NCI-H82 (cell line): ENCODE data around the gene SOST.
"Not testable (repeated sequence)": the region's sequence is repeated elsewhere in the genome, so short reads cannot be mapped to it uniquely, and the experiment has no call there.

Experiments
- DNase-seq: peaks from one replicate; lab custom pipeline; 2025; lab: John Stamatoyannopoulos, UW

Gene SOST

DNA sequence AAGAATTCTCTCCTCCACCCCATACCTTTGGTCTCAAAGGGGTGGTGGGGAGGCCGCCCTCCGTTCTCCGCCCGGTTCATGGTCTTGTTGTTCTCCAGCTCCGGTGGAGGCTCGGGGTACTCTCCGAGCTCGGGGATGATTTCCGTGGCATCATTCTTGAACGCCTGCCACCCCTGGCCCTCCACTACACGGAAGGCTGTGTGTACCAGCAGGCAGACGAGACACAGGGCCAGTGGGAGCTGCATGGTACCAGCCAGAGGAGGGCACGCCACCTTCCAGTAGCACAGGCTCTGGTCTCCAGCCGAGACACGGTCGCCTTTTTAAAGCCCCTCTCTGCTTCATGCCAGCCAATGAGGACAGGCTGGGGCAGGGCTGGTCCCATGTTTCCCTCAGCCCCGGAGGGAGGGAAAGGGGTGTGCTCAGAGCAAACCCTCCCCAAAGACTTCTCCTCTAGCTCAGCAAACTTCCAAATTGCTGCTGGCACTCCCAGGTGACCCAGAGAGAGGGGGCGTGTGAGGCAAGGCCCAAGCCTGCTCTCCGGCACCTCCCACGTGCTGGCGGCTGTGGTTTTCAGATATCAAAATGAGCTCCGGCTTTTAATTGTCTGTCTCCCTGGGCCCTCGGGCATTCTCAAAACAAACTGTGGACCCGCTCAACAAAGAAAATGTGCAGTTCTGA, at the start of gene SOST:
SOST (minus strand) TSS at position 295 of the 678 bp plus-strand sequence; CDS start at position 245, 50 bp downstream.
- no peak for DNase-seq

DNA sequence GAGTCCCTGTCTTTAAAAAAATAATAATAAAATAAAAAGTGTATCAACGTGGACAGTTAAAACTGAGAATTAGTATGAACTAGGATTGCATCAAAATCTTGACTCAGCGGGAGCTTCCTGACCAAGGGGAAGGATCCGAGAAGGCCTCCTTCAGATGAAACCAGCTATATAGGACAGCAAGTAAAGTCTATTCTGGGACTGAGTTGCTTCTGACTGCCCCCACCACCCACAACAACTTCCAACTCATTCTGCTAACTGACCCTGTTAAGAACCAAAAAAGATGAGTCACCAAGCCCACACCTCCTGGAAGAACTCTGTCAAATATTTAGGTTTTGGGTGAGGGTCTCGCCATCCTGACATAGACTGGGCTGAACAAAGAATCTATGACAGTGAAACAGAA, 49.5 kb upstream of the SOST start:
- no peak for DNase-seq

DNA sequence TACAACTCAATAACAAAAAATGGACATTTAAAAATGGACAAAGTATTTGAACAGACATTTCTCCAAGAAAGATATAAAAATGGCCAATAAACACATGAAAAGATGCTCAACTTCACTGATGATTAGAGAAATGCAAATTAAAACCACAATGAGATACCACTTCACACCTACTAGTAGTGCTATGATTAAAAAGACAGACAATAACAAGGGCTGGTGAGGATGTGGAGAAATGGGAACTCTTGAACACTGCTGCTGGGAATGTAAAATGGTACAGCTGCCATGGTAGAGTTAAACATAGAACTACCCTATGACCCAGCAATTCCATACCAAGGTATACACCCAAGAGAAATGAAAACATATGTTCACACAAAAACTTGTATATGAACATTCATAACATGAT, 46.5 kb upstream of the SOST start:
- no peak for DNase-seq

DNA sequence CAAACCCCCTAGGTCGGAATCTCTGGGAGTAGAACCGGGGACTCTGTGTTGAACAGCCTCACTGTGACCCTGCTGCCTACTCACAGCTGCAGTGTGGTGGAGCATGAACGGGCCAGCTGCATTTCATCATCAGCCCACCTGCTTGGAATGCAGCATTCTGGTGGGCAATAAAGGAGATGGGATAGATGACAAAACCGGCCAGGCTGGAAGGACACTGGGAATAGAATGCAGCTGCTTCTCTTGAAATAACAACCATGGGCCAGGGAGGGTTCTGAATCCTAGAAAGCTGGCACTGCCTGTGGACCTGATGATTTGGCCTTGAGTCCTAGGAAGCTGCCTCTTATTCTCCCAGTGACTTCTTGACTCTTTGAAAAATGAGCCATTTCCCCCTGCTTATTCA, 45.2 kb upstream of the SOST start:
- DNase-seq: no peak

DNA sequence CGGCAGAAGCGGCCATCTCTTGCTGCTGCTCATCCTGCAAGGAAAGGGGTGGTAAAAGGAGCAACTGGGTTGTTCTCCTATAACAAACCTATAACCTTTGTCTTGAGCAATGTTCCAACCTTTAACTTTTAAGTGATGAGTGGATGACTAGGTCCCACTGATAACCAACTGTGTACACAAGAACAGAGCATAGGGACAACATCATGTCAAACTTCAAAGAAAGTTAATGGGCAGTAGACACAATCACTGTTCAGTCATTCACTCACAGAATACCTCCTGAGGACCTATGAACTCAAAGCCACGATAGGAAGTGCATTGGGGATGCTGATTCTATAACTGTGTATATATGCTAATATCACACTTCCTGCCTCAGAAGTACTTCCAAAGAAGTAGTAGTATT, 43.3 kb upstream of the SOST start:
- DNase-seq: no peak

DNA sequence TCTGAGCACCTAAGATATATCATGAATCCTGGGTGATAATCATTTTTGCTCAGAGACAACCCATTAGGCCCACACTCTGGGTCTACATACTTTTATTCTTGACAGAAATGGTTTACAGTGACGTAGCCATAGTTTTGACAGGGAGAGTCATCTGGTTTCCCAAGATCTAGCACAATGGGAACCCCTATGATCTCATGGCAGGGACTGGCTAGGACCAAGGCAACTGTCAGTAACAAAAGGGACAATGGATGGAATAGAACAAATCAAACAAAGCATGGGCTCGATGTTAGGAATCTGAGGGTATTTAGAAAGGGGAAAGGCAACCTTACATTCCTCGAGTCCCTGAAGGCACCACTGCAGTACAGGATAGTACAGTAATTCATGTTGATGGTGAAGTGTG, 42.1 kb upstream of the SOST start:
- DNase-seq: no peak

DNA sequence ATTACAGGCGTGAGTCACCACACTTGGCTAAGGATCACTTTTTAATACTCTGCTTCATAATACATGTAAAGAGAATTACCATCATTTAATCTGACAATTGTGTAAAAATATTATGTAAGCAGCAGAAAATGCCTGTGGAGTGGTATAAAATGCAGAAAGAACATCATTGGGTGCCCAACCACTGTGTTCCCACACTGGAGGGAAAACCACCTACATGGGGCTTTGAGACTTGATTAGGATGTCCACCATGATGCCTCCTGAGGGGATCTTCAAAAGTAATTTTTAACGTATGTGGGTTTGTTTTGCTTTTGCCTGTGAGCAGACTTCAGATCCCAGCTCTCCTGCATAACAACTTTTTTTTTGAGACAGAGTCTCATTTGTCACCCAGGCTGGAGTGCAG, 40.5 kb upstream of the SOST start:
- no peak for DNase-seq

DNA sequence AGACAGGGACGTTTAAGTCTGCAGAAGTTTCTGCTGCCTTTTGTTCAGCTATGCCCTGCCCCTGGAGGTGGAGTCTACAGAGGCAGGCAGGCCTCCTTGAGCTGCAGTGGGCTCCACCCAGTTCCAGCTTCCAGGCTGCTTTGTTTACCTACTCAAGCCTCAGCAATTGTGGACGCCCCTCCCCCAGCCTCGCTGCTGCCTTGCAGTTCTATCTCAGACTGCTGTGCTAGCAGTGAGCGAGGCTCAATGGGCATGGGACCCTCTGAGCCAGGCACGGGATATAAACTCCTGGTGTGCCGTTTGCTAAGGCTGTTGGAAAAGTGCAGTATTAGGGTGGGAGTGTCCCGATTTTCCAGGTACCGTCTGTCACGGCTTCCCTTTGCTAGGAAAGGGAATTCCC, 39.4 kb upstream of the SOST start:
- DNase-seq: not testable (repeated sequence)

DNA sequence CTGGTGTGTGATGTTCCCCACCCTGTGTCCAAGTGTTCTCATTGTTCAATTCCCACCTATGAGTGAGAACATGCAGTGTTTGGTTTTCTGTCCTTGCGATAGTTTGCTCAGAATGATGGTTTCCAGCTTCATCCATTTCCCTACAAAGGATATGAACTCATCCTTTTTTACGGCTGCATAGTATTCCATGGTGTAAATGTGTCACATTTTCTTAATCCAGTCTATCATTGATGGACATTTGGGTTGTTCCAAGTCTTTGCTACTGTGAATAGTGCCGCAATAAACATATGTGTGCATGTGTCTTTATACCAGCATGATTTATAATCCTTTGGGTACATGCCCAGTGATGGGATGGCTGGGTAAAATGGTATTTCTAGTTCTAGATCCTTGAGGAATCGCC, 34.1 kb upstream of the SOST start:
- DNase-seq: not testable (repeated sequence)

DNA sequence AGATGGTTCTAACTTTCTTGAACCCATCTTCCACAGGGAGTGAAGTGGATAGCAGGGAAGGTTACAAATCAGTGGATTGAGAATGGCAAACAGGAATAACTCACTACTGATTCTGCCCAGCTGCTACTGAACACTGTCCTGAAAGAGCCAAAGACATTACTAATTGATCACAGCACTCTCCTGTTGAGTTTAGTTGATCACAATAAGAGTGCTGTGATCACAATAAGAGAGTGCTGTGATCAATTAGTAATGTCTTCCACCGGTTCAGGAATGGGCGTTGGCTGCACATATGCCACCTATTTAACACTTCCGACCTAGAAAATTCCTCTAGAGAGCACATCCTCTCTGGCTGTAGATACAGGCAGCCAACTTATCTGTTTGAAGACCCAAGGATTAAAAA, 33.0 kb upstream of the SOST start:
- DNase-seq: peak; percentile 97

DNA sequence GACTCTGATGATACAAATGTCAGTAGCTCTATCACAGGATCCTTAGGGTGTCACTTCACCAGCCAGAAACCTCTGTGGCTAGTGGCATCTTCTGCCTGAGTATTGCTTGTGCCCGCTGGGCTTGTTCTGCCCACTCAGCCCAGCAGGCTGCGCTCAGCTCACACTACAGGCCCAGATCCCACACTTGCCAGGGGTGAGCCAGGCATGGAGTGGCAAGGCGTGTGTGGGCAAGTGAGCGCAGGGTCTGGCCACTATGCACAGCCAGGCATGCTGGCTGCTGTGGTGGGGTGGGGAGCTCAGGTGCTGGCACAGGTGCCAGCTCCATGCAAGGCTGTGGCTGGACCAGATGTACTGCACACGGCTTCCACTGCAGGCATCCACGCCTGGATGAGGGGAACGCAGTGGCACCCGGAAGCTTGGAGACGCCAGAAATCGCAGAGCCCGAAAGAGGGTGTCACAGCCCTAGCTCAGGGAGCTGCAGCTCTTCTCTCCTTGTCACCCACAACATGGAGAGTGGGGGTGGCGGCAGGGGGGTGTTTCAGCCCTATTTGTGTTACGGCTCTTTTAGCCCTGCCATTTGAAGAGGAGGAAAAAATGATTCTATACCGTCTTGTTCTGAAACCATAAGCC, 31.8 kb upstream of the SOST start:
- no peak for DNase-seq

DNA sequence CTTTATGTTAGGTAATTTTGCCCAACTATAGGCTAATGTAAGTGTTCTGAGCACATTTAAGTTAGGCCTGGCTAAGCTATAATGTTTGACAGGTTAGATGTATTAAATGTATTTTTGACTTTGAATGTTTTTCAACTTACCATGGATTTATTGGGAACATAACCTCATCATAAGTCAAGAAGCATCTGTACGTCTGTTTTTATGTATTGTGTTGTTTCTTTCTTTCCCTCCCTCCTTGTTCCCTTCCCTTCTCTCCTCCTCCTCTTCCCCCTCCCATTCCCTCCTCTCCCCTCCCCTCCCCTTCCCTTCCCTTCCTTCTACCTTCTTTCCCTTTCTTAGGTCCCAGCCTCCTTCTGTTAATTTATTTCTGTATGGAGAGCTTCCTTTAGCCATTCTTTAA, 30.9 kb upstream of the SOST start:
- DNase-seq: no peak

DNA sequence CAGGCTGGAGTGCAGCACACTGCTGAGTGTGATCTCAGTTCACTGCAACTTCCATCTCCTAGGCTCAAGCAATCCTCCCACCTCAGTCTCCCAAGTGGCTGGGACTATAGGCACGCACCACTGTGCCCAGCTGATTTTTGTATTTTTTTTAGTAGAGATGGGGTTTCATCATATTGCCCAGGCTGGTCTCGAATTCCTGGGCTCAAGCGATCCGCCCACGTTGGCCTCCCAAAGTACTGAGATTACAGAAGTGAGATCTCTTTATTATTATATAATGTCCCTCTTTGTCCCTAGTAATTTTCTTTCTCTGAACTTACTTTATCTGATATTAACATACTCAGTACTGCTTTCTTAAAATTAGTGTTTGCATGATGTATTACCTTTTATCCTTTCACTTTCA, 29.9 kb upstream of the SOST start:
- DNase-seq: no peak

DNA sequence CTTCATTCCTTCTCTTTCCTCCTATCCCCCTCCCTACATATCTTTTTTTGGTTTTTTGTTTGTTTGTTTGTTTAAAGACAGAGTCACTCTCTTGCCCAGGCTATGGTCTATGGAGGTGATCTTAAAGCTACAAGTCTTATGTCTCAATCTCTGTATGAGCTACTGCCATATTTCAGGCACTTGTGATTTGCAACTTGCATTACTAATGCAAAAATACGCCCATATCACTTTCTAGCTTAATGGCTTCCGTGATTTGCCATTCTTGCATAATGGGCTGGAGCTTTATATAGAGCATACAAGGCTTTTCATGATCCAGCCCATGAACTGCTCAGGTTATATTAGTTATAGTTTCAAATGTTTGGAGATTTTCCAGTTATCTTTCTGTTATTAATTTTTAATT, 29.1 kb upstream of the SOST start:
- DNase-seq: no peak

DNA sequence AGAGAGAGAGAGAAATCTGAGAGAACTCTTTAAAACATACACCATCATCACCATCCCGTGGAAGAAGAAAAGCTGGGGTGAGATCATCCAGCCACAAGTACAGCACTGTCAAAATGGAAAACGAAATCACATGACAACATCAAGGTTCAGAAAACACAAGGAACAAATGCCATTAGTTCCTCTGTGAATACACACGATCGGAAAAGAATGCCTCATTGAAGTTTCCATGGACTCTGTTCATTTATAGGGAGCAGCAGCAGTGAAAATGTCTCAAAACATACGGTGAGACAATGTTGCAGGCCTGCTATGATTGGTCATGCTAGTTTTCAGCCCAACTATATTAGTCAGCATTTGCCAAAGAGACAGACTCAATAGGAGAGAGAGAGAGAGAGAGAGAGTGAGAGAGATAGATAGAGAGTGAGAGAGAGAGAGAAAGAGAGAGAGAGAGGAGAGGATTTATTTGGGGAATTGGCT, 26.1 kb upstream of the SOST start:
- DNase-seq: no peak

DNA sequence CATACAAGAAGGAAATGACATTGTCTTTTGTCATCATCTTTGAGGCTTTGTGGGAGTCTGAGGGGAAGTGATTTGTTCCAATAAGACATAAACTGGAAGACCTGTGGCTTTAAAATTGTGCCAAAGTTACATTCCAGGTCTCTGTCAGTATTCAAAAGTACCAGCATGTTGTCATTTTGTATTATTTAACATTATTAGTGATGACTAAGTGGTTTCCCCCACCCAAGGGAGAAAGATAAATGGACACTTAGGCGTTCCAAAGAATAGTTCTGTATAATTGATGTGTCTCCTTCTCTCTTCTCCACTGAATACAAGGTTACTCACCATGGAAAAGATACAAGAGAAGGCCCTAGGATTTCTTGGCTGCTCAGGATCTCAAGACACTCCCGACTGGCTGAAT, 25.5 kb upstream of the SOST start:
- DNase-seq: no peak

DNA sequence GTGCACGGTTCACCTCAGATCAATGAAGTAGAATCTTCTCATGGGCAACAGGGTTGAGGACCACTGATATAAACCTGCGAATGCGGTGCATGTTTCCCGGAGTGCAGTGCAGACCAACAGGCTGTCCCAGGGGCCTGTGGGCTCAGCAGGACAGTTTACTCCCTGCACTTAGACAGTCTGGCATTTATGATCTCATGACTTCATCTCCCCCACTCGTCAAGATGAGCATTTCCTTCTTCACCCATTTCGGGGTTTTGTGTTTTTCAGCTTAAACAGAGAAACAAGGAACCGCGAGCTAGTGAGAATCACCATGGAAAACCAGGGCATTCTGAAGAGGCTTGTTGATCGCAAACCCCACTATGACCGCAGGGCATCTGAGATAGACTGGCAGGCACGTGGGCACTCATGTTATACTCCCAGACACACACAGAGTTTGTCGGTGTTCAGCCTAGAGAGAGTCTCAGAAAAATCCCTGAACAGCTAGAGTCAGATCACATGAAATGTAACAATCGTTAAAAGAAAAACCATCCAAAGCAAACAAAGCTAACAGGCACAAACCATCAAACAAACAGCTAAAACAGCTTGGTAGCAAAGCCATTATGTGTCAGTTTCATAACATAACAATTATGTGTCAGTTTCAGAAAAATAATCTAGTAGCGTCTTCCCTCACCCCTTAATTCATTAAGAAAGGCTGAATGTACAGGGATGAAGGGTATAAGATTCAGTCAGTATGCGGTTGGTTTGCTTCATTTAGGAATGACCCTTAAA, 24.5 kb upstream of the SOST start:
- DNase-seq: no peak

DNA sequence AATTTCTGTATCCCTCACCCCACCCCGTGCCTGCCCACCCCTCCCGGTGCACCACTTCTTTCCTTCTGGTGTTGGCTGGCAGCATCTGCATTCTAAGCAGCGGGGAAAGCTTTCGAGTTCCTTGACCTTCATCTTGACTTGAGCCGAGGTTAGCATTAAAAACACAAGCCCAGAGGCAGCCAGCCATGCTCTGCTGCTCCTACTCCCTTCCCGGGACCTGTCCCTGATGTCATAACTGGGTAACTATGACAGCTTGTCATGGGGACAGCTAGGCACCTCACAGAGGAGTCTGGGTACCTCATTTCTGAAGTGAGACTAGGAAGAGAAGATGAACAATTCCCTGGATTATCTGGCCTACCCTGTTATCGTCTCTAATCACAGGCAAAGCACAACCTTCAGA, 21.5 kb upstream of the SOST start, which contains the start of gene CFAP97D1:
CFAP97D1 (plus strand) TSS at position 301 of the 400 bp plus-strand sequence; CDS start at position 329, 28 bp downstream.
- no peak for DNase-seq

DNA sequence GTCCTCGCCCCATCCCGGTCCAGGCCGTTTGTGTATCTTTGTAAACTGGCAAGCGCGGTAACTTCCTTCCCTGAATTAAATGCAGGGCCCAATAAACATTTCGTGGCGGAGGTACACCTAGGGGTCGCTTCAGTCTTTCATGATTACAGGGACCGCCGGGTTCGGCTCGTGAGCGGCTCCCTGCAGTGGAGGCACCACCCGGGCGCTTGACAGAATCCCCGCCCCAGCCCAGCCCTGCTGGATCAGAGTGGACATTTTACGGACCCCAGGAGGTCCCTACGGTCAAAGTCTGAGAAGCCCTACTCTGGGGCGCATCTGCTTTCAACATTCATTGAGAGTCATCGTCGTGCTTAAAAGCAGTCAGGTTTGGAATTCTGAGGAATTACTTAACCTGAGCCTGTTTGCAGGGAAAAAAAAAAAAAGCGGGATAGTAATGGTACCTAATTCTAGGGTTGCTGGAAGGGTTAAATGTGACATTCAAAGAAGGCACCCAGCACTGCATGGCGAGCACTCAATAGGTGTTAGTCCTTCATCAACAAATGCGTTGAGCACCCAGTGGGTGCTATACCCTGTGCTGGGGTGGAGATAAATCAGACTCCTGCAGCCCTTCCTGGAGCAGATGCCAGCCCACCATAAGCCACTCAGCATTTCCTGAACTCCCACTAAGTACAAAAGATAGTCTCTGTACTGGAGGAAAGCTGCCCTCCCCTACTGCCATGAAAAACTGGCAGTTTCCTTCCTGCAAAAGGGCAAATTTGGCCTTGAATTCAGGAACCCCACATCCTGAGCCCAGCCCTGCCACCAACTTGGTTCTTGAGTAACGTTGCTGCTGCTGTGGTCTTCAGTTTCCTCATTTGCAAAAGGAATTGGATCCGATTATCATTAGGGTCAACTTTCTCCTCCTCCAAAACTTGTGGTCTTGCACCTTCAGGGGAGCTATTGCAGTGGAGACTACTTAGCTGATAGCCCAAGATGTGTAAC, 20.8 kb upstream of the SOST start:
- DNase-seq: peak; percentile 74

DNA sequence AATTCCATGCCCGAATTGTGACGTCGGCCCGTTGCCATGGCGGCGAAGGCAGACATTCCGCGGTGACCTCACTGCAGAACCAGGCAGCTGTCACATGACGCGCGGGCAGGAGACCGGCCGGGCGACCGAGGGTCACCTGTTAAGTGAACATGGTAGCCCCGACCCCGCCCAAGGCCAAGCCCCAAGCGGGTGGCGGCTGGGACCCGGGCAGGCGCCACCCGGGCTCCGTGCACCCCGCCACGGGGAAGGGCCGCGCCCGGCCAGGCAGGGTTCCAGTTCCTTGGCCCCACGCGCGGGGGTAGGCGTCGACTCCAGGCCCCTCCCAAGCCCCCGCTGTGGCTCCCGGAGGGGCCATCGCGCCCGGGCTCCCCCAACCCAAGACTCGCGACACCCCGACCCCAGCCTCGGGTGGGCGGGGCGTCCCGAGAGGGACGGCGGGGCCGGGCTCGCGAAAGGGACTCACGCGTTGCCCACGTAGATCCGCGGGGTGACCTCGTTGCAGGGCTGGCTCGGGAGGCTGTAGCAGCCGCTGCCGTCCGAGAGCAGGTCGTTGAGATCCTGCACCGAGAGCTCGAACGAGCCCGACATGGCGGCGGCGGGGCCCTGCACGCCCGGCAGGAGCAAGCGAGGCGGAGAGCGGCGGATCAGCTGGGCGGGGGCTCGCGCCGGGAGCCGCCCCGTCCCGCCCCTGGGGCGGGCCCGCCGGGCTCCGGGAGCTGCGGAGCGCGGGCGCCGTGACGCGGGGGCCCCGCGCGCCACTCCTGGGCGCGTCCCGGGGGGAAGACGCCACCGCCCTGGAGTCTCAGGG, 19.9 kb upstream of the SOST start, which contains the start of gene DUSP3:
DUSP3 (minus strand) TSS at position 641 of the 808 bp plus-strand sequence; CDS start at position 588, 53 bp downstream.
- DNase-seq: peak; percentile 82
